ENCODE results near the gene TBC1D25.

The TBC1D25 gene

GRCh38 chrX:48601741-48602394 is 62.4 kb downstream of the TBC1D25 start:
- DNase-seq (ENCODE audit: low read depth), result no peak

- DNase-seq (ENCODE audit: low read depth), result no peak
Measured at GRCh38 chrX:48604701-48605100, 65.2 kb downstream of the TBC1D25 start.

- DNase-seq (ENCODE audit: low read depth), result no peak
Measured at GRCh38 chrX:48606091-48606490, 66.6 kb downstream of the TBC1D25 start.

GRCh38 chrX:48611703-48612102 is 72.2 kb downstream of the TBC1D25 start:
- DNase-seq (ENCODE audit: low read depth), result no peak

Measured in activated T-cell treated with anti-CD3 and anti-CD28 coated beads for 48 hours (primary cell).